ENCODE results near the gene SPIRE1. TPM values are rescaled to one million over a fixed set of nuclear protein-coding genes. Genes with fewer than 3 reads are reported as not detected.

SPIRE1 gene
- total and polyA plus RNA-seq, 7 donors: 15.5 to 82.3 (median 39.6) TPM

DNA sequence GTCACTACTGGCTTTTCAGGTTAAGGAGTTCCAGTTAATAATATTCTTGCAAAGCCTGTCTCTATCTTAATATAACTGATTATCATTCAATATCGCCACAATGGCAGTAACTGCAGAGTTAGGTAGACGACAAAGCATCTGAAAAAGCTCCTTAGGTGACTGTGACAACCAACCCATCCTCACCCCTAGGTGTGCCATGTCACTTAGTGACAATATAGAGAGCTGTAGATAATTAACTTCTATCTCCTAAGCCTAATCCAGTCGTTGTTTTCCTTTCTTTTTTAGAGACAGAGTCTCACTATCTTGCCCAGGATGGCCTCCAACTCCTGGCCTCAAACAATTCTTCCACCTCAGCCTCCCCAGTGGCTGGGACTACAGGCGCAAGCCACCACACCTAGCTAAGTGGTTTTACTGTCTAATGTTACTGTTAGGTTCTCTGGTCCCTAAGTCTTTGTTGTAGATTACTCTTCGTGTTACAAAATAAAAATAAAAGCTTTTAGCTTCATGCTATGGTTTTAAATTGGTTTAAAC lies 65.2 kb downstream of the SPIRE1 start:
- intact Hi-C loops (cut with DNase I): no loop called here
- ATAC-seq: no peak
- 80 to 93% (median 88%) methylated on average over 5 of the region's 5 CpGs for WGBS, 3 donors

DNA sequence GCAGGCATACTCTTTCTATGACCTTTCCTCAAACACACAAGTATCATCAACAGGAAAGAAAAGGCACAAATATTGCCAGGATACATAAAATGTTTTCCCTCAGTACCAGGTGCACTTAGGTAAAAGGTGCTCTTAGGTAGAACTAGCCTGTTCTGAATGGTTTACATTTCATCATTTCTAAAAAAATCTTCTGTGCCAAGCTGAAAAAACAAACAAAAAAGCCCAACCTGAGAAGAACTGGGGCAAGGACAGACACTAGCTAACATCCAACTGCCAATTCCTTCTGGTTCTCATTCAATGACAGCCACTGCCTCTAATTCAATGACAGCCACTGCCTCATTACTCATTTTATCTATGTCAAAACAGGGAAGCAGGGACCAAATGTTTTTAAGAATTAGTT lies 68.5 kb downstream of the SPIRE1 start:
- H3K4me3 ChIP-seq: no peak overlapping the region
- H3K36me3 ChIP-seq (ENCODE audit: insufficient read depth in 1 of 2, low read depth in 1 of 2): no peaks in the 10 kb centered on the region
- no peak overlapping the region for H3K27ac ChIP-seq
- intact Hi-C loops (cut with DNase I): loop anchor here in 1 of 2 donors (10.0 kb wide), 1 partner anchor 45 kb away; no protein-coding TSS in a partner anchor
- DNase-seq (no peak), ATAC-seq (no peak)
- H3K9me3 ChIP-seq: no peaks in the 10 kb centered on the region
- TF ChIP-seq, protein P1, sequence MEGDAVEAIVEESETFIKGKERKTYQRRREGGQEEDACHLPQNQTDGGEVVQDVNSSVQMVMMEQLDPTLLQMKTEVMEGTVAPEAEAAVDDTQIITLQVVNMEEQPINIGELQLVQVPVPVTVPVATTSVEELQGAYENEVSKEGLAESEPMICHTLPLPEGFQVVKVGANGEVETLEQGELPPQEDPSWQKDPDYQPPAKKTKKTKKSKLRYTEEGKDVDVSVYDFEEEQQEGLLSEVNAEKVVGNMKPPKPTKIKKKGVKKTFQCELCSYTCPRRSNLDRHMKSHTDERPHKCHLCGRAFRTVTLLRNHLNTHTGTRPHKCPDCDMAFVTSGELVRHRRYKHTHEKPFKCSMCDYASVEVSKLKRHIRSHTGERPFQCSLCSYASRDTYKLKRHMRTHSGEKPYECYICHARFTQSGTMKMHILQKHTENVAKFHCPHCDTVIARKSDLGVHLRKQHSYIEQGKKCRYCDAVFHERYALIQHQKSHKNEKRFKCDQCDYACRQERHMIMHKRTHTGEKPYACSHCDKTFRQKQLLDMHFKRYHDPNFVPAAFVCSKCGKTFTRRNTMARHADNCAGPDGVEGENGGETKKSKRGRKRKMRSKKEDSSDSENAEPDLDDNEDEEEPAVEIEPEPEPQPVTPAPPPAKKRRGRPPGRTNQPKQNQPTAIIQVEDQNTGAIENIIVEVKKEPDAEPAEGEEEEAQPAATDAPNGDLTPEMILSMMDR (IDR thresholded peaks at IDR 0.05): no peak
- no peaks in the 10 kb centered on the region for H3K4me1 ChIP-seq
- no peaks in the 10 kb centered on the region for H3K27me3 ChIP-seq (ENCODE audit: insufficient read depth in 3 of 3, low read length in 2 of 3)

More for the DNA sequence above, 65.2 kb downstream of the SPIRE1 start:
- H3K27ac ChIP-seq: no peak overlapping the region
- no peaks in the 10 kb centered on the region for H3K36me3 ChIP-seq (ENCODE audit: insufficient read depth in 1 of 2, low read depth in 1 of 2)
- no peaks in the 10 kb centered on the region for H3K9me3 ChIP-seq
- H3K27me3 ChIP-seq (ENCODE audit: insufficient read depth in 3 of 3, low read length in 2 of 3): no peaks in the 10 kb centered on the region
- no peak for DNase-seq
- TF ChIP-seq, protein P1 (IDR thresholded peaks at IDR 0.05): no peak
- no peak overlapping the region for H3K4me3 ChIP-seq
- peaks cover 4% of the 10 kb centered on the region for H3K4me1 ChIP-seq

GRCh38 chr18:12586956-12587355 lies 71.0 kb downstream of the SPIRE1 start:
- TF ChIP-seq, protein P1 (IDR thresholded peaks at IDR 0.05): no peak
- intact Hi-C loops (cut with DNase I): loop anchor here in 1 of 2 donors (10.0 kb wide), 1 partner anchor 48 kb away; no protein-coding TSS in a partner anchor
- Histone ChIP-seq H3K36me3 (ENCODE audit: insufficient read depth in 1 of 2, low read depth in 1 of 2) (no peaks in the 10 kb centered on the region), H3K9me3 (no peaks in the 10 kb centered on the region), H3K4me1 (no peaks in the 10 kb centered on the region), H3K4me3 (no peak overlapping the region), H3K27ac (no peak overlapping the region), H3K27me3 (ENCODE audit: insufficient read depth in 3 of 3, low read length in 2 of 3) (no peaks in the 10 kb centered on the region)
- WGBS, 3 donors: 78 to 91% (median 84%) methylated on average over 1 of the region's 1 CpG
- ATAC-seq (no peak), DNase-seq (no peak)

GRCh38 chr18:12585218-12585617 lies 72.7 kb downstream of the SPIRE1 start:
- intact Hi-C loops (cut with DNase I): loop anchor here in 1 of 2 donors (10.0 kb wide), 1 partner anchor 50 kb away; no protein-coding TSS in a partner anchor
- TF ChIP-seq, protein P1 (IDR thresholded peaks at IDR 0.05): no peak
- DNase-seq: no peak

More at GRCh38 chr18:12585218-12585617, 72.7 kb downstream of the SPIRE1 start:
- Histone ChIP-seq H3K9me3 (no peaks in the 10 kb centered on the region), H3K27me3 (ENCODE audit: insufficient read depth in 3 of 3, low read length in 2 of 3) (no peaks in the 10 kb centered on the region), H3K4me3 (no peak overlapping the region), H3K27ac (no peak overlapping the region), H3K4me1 (no peaks in the 10 kb centered on the region), H3K36me3 (ENCODE audit: insufficient read depth in 1 of 2, low read depth in 1 of 2) (no peaks in the 10 kb centered on the region)
- no peak for ATAC-seq
- 93 to 100% (median 96%) methylated on average over 1 of the region's 1 CpG for WGBS, 3 donors
